B cell (primary cell): ENCODE results near the gene BRME1. TPM values are rescaled to one million over a fixed set of nuclear protein-coding genes. Genes with fewer than 3 reads are reported as not detected.

Experiments used
- ATAC-seq: fragments of 200-7000 bp; cut with Tn5 transposase; one replicate; pipeline ENCODE4 v1.10.0; 2021; ENCODE audit warnings: low read depth, mild to moderate bottlenecking, moderate number of reproducible peaks, moderate library complexity
- CTCF ChIA-PET: fragments of 350-600 bp; sonication (Branson Sonifier 250); formaldehyde crosslinking; loops from one replicate; lab custom pipeline; 2021; ENCODE audit warnings: antibody characterized with exemption, inconsistent platforms; lab: Charles Lee
- POLR2A ChIA-PET: fragments of 350-600 bp; sonication (Branson Sonifier 250); formaldehyde crosslinking; loops from one replicate; lab custom pipeline; 2021; ENCODE audit warnings: antibody characterized with exemption; lab: Charles Lee
- DNase-seq: peaks from one replicate; pipeline ENCODE4 v3.0.0; 2013
- H2AFZ ChIP-seq: 2 replicates; pipeline ENCODE4 v1.6.1; 2012; ENCODE audit warnings: mild to moderate bottlenecking, low read depth, low read length; ENCODE audit not compliant: insufficient read depth, poor library complexity, severe bottlenecking
- H3K27ac ChIP-seq, 2 donors: 1 replicate in 1 of 2; 2 replicates in 1 of 2; pipeline ENCODE4 v1.5.1; 2012 to 2013; ENCODE audit warnings: low read length in 2 of 2, mild to moderate bottlenecking in 2 of 2, moderate library complexity in 1 of 2
- H3K27me3 ChIP-seq, 4 experiments: fragments of 200-600 bp in 1 of 4; sonication (generic) in 1 of 4; replicated peaks in 1 of 4; 1 replicate in 2 of 4; 2 replicates in 2 of 4; pipeline versions ENCODE4 v1.6.1 to v1.7.0; 2013 to 2016; ENCODE audit warnings: low read length in 3 of 4, mild to moderate bottlenecking in 2 of 4, mixed read lengths in 1 of 4, moderate library complexity in 1 of 4; ENCODE audit not compliant: insufficient read depth in 4 of 4, control insufficient read depth in 3 of 4; ENCODE audit errors: control extremely low read depth in 1 of 4
- H3K36me3 ChIP-seq, 2 experiments: replicated peaks in 1 of 2; 1 replicate in 1 of 2; 2 replicates in 1 of 2; pipeline versions ENCODE4 v1.6.1 to v1.7.1; 2013; ENCODE audit warnings: low read length in 1 of 2; ENCODE audit not compliant: insufficient read depth in 2 of 2, control insufficient read depth in 1 of 2; ENCODE audit errors: control extremely low read depth in 1 of 2, extremely low read depth in 1 of 2
- H3K4me1 ChIP-seq, 2 donors: fragments of 200-600 bp in 1 of 2; sonication (generic) in 1 of 2; 1 replicate in 1 of 2; 2 replicates in 1 of 2; pipeline versions ENCODE4 v1.5.1 to v1.6.1; 2013 to 2017; ENCODE audit warnings: low read length in 2 of 2; ENCODE audit not compliant: control insufficient read depth in 2 of 2, insufficient read depth in 2 of 2
- H3K4me2 ChIP-seq: replicated peaks from 2 replicates; pipeline ENCODE3; 2012; ENCODE audit warnings: mild to moderate bottlenecking, low read depth, low read length; ENCODE audit not compliant: poor library complexity, severe bottlenecking
- H3K4me3 ChIP-seq, 5 experiments: fragments of 200-600 bp in 1 of 5; sonication (generic) in 1 of 5; 1 replicate in 3 of 5; 2 replicates in 2 of 5; pipeline versions ENCODE4 v1.5.1 to v1.7.0; 2011 to 2016; ENCODE audit warnings: low read length in 4 of 5, mild to moderate bottlenecking in 4 of 5, low read depth in 2 of 5, control low read depth in 1 of 5, moderate library complexity in 1 of 5; ENCODE audit not compliant: insufficient read depth in 1 of 5; ENCODE audit errors: control extremely low read depth in 1 of 5, extremely low read depth in 1 of 5
- H3K79me2 ChIP-seq: fragments of 200-600 bp; sonication (generic); one replicate; pipeline ENCODE4 v1.6.0; 2016; ENCODE audit warnings: low read length; ENCODE audit not compliant: control insufficient read depth, insufficient read depth
- H3K9ac ChIP-seq: fragments of 200-600 bp; sonication (generic); 2 replicates; pipeline ENCODE4 v1.6.1; 2017; ENCODE audit warnings: mild to moderate bottlenecking, low read length, moderate library complexity
- H3K9me3 ChIP-seq, 3 donors: one replicate each; pipeline versions ENCODE4 v1.6.1 to v1.7.1; 2013; ENCODE audit warnings: low read length in 2 of 3; ENCODE audit not compliant: control insufficient read depth in 2 of 3, insufficient read depth in 1 of 3; ENCODE audit errors: control extremely low read depth in 1 of 3
- H4K20me1 ChIP-seq: 2 replicates; pipeline ENCODE4 v1.6.0; 2012; ENCODE audit warnings: mild to moderate bottlenecking, low read length; ENCODE audit not compliant: insufficient read depth, control insufficient read depth, poor library complexity, severe bottlenecking
- H3K27ac Mint-ChIP-seq: one replicate; pipeline ENCODE4 v1.8.0; 2021; ENCODE audit warnings: mixed read lengths
- H3K27me3 Mint-ChIP-seq: one replicate; pipeline ENCODE4 v1.8.0; 2021; ENCODE audit warnings: mixed read lengths
- H3K4me1 Mint-ChIP-seq: one replicate; pipeline ENCODE4 v1.8.0; 2021; ENCODE audit warnings: mixed read lengths
- H3K4me3 Mint-ChIP-seq: one replicate; pipeline ENCODE4 v1.8.0; 2021; ENCODE audit warnings: mixed read lengths
- H3K9me3 Mint-ChIP-seq: one replicate; pipeline ENCODE4 v1.8.0; 2022; ENCODE audit warnings: mixed read lengths; ENCODE audit not compliant: insufficient read depth
- EZH2 ChIP-seq: IDR thresholded peaks from 2 replicates; pipeline ENCODE4 v1.6.1; 2012; ENCODE audit warnings: borderline replicate concordance, low read depth, mild to moderate bottlenecking, moderate library complexity, low read length; ENCODE audit not compliant: insufficient read depth, poor library complexity, severe bottlenecking
- WGBS: methylation state at CpG from one replicate; pipeline ENCODE4 v1.1.5; 2013; ENCODE audit warnings: missing lambda C conversion rate; ENCODE audit not compliant: insufficient coverage; 5-methylcytosine and 5-hydroxymethylcytosine counted together
- intact Hi-C: fragments of 100-400 bp; cut with micrococcal nuclease; formaldehyde crosslinking; loops from one replicate; pipeline ENCODE4 v1.10.0; 2022
- polyA plus RNA-seq: library from polyadenylated mRNA; depleted of rRNA; stranded (reverse); fragments of >200 nt; gene quantifications from 2 replicates; pipeline ENCODE4 v1.2.3, GENCODE V29; 2012
- total RNA-seq, 2 donors: library from RNA; stranded (reverse); fragments of 120-200 nt in 1 of 2; gene quantifications; 1 replicate in 1 of 2; 2 replicates in 1 of 2; pipeline versions ENCODE4 v1.2.3 to v1.2.4, GENCODE V29; 2013 to 2022
- TF ChIP-seq, protein P1 (sequence below): fragments of 200-600 bp; IDR thresholded peaks from one replicate; pipeline ENCODE4 v1.8.0; 2022; ENCODE audit warnings: antibody characterized with exemption, mild to moderate bottlenecking

BRME1 gene
- total and polyA plus RNA-seq, 2 donors (not counting 1 experiment from before 2014, with no cell fraction given), result 1.8 to 2.4 TPM

DNA sequence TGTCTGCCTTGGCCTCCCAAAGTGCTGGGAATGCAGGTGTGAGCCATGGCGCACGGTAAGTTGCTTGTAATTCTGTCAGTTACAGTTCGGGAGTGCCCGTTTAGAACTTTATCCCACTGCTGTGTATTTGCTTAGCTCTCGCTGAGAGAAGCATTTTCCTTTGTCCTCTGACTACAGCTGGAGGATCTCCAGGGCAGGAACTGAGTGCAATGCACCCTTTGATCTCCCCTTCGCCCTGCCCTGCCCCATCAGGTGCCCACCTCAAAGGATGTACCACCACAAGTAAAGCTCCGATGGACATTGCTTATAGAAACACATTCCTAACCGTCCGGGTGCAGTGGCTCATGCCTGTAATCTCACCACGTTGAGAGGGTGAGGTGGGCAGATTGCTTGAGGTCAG is 6.5 kb downstream of the BRME1 start:
- no peaks in the 10 kb centered on the region for H3K79me2 ChIP-seq
- ChIA-PET CTCF (no interaction called here), POLR2A (interaction anchor here (0.6 kb wide), 1 partner anchor 39 kb away, joined by 3 read pairs; no protein-coding TSS in a partner anchor)
- WGBS, result 85% methylated on average over 6 of the region's 10 CpGs
- intact Hi-C loops, result no loop called here
- no peak overlapping the region for H3K27ac ChIP-seq
- Mint-ChIP-seq H3K27me3 (no peaks in the 10 kb centered on the region), H3K4me1 (no peaks in the 10 kb centered on the region), H3K9me3 (no peaks in the 10 kb centered on the region), H3K4me3 (no peak overlapping the region), H3K27ac (no peak overlapping the region)
- H3K4me2 ChIP-seq, result no peak overlapping the region
- H4K20me1 ChIP-seq, result no peaks in the 10 kb centered on the region
- H3K4me3 ChIP-seq, result no peak overlapping the region
- no peak overlapping the region for H2AFZ ChIP-seq
- no peak overlapping the region for H3K9ac ChIP-seq
- no peak for TF ChIP-seq EZH2
- TF ChIP-seq, protein P1, sequence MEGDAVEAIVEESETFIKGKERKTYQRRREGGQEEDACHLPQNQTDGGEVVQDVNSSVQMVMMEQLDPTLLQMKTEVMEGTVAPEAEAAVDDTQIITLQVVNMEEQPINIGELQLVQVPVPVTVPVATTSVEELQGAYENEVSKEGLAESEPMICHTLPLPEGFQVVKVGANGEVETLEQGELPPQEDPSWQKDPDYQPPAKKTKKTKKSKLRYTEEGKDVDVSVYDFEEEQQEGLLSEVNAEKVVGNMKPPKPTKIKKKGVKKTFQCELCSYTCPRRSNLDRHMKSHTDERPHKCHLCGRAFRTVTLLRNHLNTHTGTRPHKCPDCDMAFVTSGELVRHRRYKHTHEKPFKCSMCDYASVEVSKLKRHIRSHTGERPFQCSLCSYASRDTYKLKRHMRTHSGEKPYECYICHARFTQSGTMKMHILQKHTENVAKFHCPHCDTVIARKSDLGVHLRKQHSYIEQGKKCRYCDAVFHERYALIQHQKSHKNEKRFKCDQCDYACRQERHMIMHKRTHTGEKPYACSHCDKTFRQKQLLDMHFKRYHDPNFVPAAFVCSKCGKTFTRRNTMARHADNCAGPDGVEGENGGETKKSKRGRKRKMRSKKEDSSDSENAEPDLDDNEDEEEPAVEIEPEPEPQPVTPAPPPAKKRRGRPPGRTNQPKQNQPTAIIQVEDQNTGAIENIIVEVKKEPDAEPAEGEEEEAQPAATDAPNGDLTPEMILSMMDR, result no peak
- H3K9me3 ChIP-seq, result no peaks in the 10 kb centered on the region
- no peak for DNase-seq
- no peaks in the 10 kb centered on the region for H3K36me3 ChIP-seq
- no peaks in the 10 kb centered on the region for H3K27me3 ChIP-seq
- ATAC-seq, result no peak
- H3K4me1 ChIP-seq, result no peaks in the 10 kb centered on the region

DNA sequence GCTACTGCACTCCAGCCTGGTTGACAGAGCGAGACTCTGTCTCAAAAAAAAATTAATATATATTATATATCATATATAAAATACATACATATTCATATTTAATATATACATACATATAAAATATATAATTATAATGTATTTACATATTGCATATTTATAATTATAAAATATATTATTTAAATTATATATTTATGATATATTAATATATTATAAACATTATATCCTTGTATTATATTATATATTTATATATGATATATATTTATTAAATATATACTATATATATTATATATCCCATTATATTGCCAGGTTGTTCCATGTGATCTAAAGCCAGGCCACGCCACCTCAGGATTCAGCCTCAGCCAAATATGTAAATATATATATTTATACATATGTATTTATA is 9.7 kb downstream of the BRME1 start:
- ATAC-seq (no peak), DNase-seq (no peak)
- H3K27me3 Mint-ChIP-seq, result no peaks in the 10 kb centered on the region
- H3K4me1 Mint-ChIP-seq, result no peaks in the 10 kb centered on the region
- H4K20me1 ChIP-seq, result no peaks in the 10 kb centered on the region
- no peak overlapping the region for H3K27ac ChIP-seq
- H3K4me3 ChIP-seq, result no peak overlapping the region
- no peaks in the 10 kb centered on the region for H3K9me3 Mint-ChIP-seq
- ChIA-PET POLR2A (no interaction called here), CTCF (no interaction called here)
- no peak overlapping the region for H3K27ac Mint-ChIP-seq
- no peak overlapping the region for H3K9ac ChIP-seq
- H3K79me2 ChIP-seq, result no peaks in the 10 kb centered on the region
- no peak overlapping the region for H3K4me2 ChIP-seq
- no peak overlapping the region for H2AFZ ChIP-seq
- TF ChIP-seq, protein P1, result no peak
- no peak for TF ChIP-seq EZH2
- WGBS, result no CpG with 5 or more reads among the region's 2 CpGs
- no peaks in the 10 kb centered on the region for H3K9me3 ChIP-seq
- no peaks in the 10 kb centered on the region for H3K36me3 ChIP-seq
- intact Hi-C loops, result no loop called here
- no peak overlapping the region for H3K4me3 Mint-ChIP-seq
- no peaks in the 10 kb centered on the region for H3K27me3 ChIP-seq
- H3K4me1 ChIP-seq, result no peaks in the 10 kb centered on the region
